Choroid plexus epithelial cell (primary cell): ENCODE measurements around the gene NOTCH3.
A peak's percentile ranks its signal among the peaks of the same experiment; 100 is the strongest.

Experiments used
- DNase-seq: peaks from one replicate; pipeline ENCODE4 v3.0.0-alpha.2; 2010; ENCODE audit warnings: low read depth
- H3K4me3 ChIP-seq: 2 replicates; pipeline ENCODE4 v1.5.1; 2011; ENCODE audit warnings: low read depth, mild to moderate bottlenecking, control low read depth, low read length, moderate library complexity
- CTCF ChIP-seq: conservative IDR thresholded peaks from 2 replicates; pipeline ENCODE4 v1.5.1; 2011; ENCODE audit warnings: low read depth, mild to moderate bottlenecking, control low read depth, inconsistent platforms, low read length, moderate library complexity

The NOTCH3 gene

GRCh38 chr19:15161028-15161984, 39.5 kb downstream of the NOTCH3 start:
- peak; percentile 47 for DNase-seq

GRCh38 chr19:15159251-15159650, 41.5 kb downstream of the NOTCH3 start:
- peak; percentile 43 for DNase-seq
- TF ChIP-seq CTCF: no peak
- no peak overlapping the region for H3K4me3 ChIP-seq

More at GRCh38 chr19:15161028-15161984, 39.5 kb downstream of the NOTCH3 start:
- TF ChIP-seq CTCF: peak; percentile 59
- H3K4me3 ChIP-seq: no peak overlapping the region

- no peak overlapping the region for H3K4me3 ChIP-seq
- TF ChIP-seq CTCF: no peak
- DNase-seq: no peak
Measured at GRCh38 chr19:15156391-15156790, 44.4 kb downstream of the NOTCH3 start.

- DNase-seq: no peak
- no peak for TF ChIP-seq CTCF
- H3K4me3 ChIP-seq: no peak overlapping the region
Measured at GRCh38 chr19:15155296-15155695, 45.5 kb downstream of the NOTCH3 start.

- no peak overlapping the region for H3K4me3 ChIP-seq
- DNase-seq: peak; percentile 72
- peak; percentile 75 for TF ChIP-seq CTCF
Measured at GRCh38 chr19:15154002-15154612, 46.7 kb downstream of the NOTCH3 start.

GRCh38 chr19:15149737-15150136, 51.1 kb downstream of the NOTCH3 start:
- no peak for DNase-seq
- no peak for TF ChIP-seq CTCF
- H3K4me3 ChIP-seq: no peak overlapping the region

GRCh38 chr19:15147090-15147489, 53.7 kb downstream of the NOTCH3 start:
- no peak for DNase-seq
- no peak overlapping the region for H3K4me3 ChIP-seq
- no peak for TF ChIP-seq CTCF
